Measurements from ENCODE around the gene TMEM131L. TPM values are rescaled to one million over a fixed set of nuclear protein-coding genes. Genes with fewer than 3 reads are reported as not detected.

The TMEM131L gene
- total RNA-seq, 1 experiment from 2014 or later, result 14.6 TPM

DNA sequence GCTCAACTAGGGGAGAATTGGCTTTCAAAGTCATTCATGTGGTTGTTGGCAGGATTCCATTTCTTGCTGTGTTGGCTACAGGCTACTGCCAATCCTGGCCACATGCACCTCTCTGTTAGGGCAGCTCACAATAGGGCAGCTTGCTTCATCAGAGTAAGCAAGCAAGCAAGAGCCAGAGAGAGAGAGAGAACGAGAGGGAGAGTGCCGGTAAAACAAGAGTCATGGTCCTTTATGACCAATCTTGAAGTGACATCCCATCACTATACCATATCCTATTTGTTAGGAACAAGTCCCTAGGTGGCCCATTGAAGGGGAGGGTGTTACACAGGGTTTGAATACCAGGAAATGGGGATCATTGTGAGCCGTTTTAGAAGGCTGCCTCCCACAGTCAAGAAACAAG is 185.0 kb downstream of the TMEM131L start:
- H3K27ac ChIP-seq (ENCODE audit: insufficient read length, low read depth, low read length), result no peak overlapping the region
- no peak overlapping the region for H4K5ac ChIP-seq (ENCODE audit: insufficient read length, low read depth, low read length)
- H3K4me2 ChIP-seq (ENCODE audit: insufficient read depth, insufficient read length, low read length), result no peak overlapping the region
- no peaks in the 10 kb centered on the region for H3K23me2 ChIP-seq (ENCODE audit: insufficient read length, low read depth, low read length, poor library complexity, severe bottlenecking)
- no peak overlapping the region for H2AFZ ChIP-seq (ENCODE audit: low read length)
- no peak overlapping the region for H3K23ac ChIP-seq (ENCODE audit: insufficient read length, low read depth, low read length)
- H4K20me1 ChIP-seq (ENCODE audit: control insufficient read depth, insufficient read depth, insufficient read length), result no peaks in the 10 kb centered on the region
- no CpG with 5 or more reads among the region's 3 CpGs for WGBS (ENCODE audit: extremely low coverage, insufficient read length, low lambda C conversion rate)
- no peak overlapping the region for H3T11ph ChIP-seq (ENCODE audit: low read length)
- H3K14ac ChIP-seq (ENCODE audit: insufficient read depth, low read length), result no peak overlapping the region
- no peak overlapping the region for H2BK12ac ChIP-seq (ENCODE audit: insufficient read length, low read depth, low read length)
- H2BK15ac ChIP-seq (ENCODE audit: low read depth, low read length), result no peak overlapping the region
- 0 out of 2 replicates have a peak, but pooled peaks cover 4% of the 10 kb centered on the region for H3K4me1 ChIP-seq (ENCODE audit: insufficient read depth, low read length)
- no peak overlapping the region for H3K56ac ChIP-seq (ENCODE audit: insufficient read length, low read depth, low read length)
- H2BK120ac ChIP-seq (ENCODE audit: low read depth, low read length, poor library complexity, severe bottlenecking), result no peak overlapping the region
- no peak overlapping the region for H3K9ac ChIP-seq (ENCODE audit: extremely low read depth, insufficient read length, low read length)
- Mint-ChIP-seq H3K36me3 (ENCODE audit: insufficient read depth in 1 of 3, low read depth in 3 of 3) (no peaks in the 10 kb centered on the region), H3K27me3 (ENCODE audit: low read depth) (peaks cover 2% of the 10 kb centered on the region; the same call in 1 of the 2 replicates), H3K27ac (no peak overlapping the region), H3K9me3 (no peaks in the 10 kb centered on the region), H3K4me3 (no peak overlapping the region), H3K4me1 (peaks cover 11 to 14% of the 10 kb centered on the region in 2 experiments)
- no peaks in the 10 kb centered on the region for H3K79me1 ChIP-seq (ENCODE audit: insufficient read depth, low read depth, low read length, poor library complexity, severe bottlenecking)
- no peaks in the 10 kb centered on the region for H3K27me3 ChIP-seq (ENCODE audit: insufficient read depth, low read length)
- no peaks in the 10 kb centered on the region for H3K79me2 ChIP-seq (ENCODE audit: insufficient read depth, low read length)
- no peak overlapping the region for H3K18ac ChIP-seq (ENCODE audit: insufficient read length, low read depth, low read length)
- no peak overlapping the region for H2BK5ac ChIP-seq (ENCODE audit: insufficient read length, low read length)
- no peak for TF ChIP-seq CTCF (conservative IDR thresholded peaks at IDR 0.05)
- no peaks in the 10 kb centered on the region for H3K9me3 ChIP-seq (ENCODE audit: control insufficient read depth, low read depth, low read length)
- H2BK20ac ChIP-seq (ENCODE audit: low read depth, low read length, poor library complexity, severe bottlenecking), result no peak overlapping the region
- DNase-seq, result no peak
- no peak overlapping the region for H2AK5ac ChIP-seq (ENCODE audit: insufficient read length, low read length)
- H4K91ac ChIP-seq (ENCODE audit: insufficient read length, low read depth, low read length), result no peak overlapping the region
- no peak overlapping the region for H4K8ac ChIP-seq (replicated peaks; ENCODE audit: insufficient read length, low read depth, low read length)
- no peak overlapping the region for H3K4ac ChIP-seq (ENCODE audit: low read depth, low read length)

Data from H9 (cell line).